GM23338 (cell line): Measurements from ENCODE around the gene C1orf141. TPM values are rescaled to one million over a fixed set of nuclear protein-coding genes. Genes with fewer than 3 reads are reported as not detected.

Experiments
- ATAC-seq: fragments of 200-7000 bp; cut with Tn5 transposase; 3 replicates; pipeline ENCODE4 v1.9.1; 2020
- DNase-seq: peaks from one replicate; pipeline ENCODE4 v3.0.0-alpha.2; 2015; ENCODE audit warnings: low spot score
- H2AFZ ChIP-seq: fragments of 200-600 bp; sonication (generic); 2 replicates; pipeline ENCODE4 v1.8.0; 2016; ENCODE audit warnings: antibody characterized with exemption, mild to moderate bottlenecking, moderate library complexity
- H3F3A ChIP-seq: fragments of 200-600 bp; sonication (generic); replicated peaks from 2 replicates; pipeline ENCODE4 v1.8.0; 2017; ENCODE audit warnings: antibody characterized with exemption, mixed run types, low read depth
- H3K27ac ChIP-seq: fragments of 200-600 bp; sonication (generic); 2 replicates; pipeline ENCODE4 v1.6.1; 2016; ENCODE audit warnings: low read depth
- H3K27me3 ChIP-seq: fragments of 200-600 bp; sonication (generic); 2 replicates; pipeline ENCODE4 v1.8.0; 2016; ENCODE audit warnings: mild to moderate bottlenecking, mixed run types, moderate library complexity; ENCODE audit not compliant: insufficient read depth
- H3K36me3 ChIP-seq: fragments of 200-600 bp; sonication (generic); 2 replicates; pipeline ENCODE4 v1.8.0; 2016; ENCODE audit warnings: mild to moderate bottlenecking; ENCODE audit not compliant: insufficient read depth
- H3K4me1 ChIP-seq: fragments of 200-600 bp; sonication (generic); 2 replicates; pipeline ENCODE4 v1.8.0; 2016; ENCODE audit warnings: mild to moderate bottlenecking, moderate library complexity; ENCODE audit not compliant: insufficient read depth
- H3K4me2 ChIP-seq: fragments of 200-600 bp; sonication (generic); 2 replicates; pipeline ENCODE4 v1.7.1; 2017; ENCODE audit warnings: mixed run types
- H3K4me3 ChIP-seq: fragments of 200-600 bp; sonication (generic); 2 replicates; pipeline ENCODE4 v1.6.1; 2016; ENCODE audit warnings: mixed run types
- H3K79me2 ChIP-seq: fragments of 200-600 bp; sonication (generic); replicated peaks from 2 replicates; pipeline ENCODE4 v1.8.0; 2017; ENCODE audit warnings: mild to moderate bottlenecking; ENCODE audit not compliant: insufficient read depth
- H3K9me2 ChIP-seq: fragments of 200-600 bp; sonication (generic); 2 replicates; pipeline ENCODE4 v1.8.0; 2017; ENCODE audit not compliant: insufficient read depth
- H4K20me1 ChIP-seq: fragments of 200-600 bp; sonication (generic); replicated peaks from 2 replicates; pipeline ENCODE4 v1.8.0; 2017; ENCODE audit warnings: mild to moderate bottlenecking; ENCODE audit not compliant: insufficient read depth
- H3K27ac Mint-ChIP-seq: 2 replicates; pipeline ENCODE4 v1.8.0; 2020; ENCODE audit warnings: inconsistent platforms, mild to moderate bottlenecking, moderate library complexity, mixed read lengths
- H3K27me3 Mint-ChIP-seq: 3 replicates; pipeline ENCODE4 v1.8.0; 2022; ENCODE audit warnings: low read depth, mild to moderate bottlenecking, moderate library complexity, mixed read lengths, inconsistent platforms; ENCODE audit not compliant: insufficient read depth, poor library complexity
- H3K36me3 Mint-ChIP-seq: 3 replicates; pipeline ENCODE4 v1.8.0; 2021; ENCODE audit warnings: low read depth, mild to moderate bottlenecking, inconsistent platforms, moderate library complexity, mixed read lengths
- H3K4me1 Mint-ChIP-seq: 3 replicates; pipeline ENCODE4 v1.8.0; 2020; ENCODE audit warnings: mild to moderate bottlenecking, inconsistent platforms, mixed read lengths
- H3K4me3 Mint-ChIP-seq: 3 replicates; pipeline ENCODE4 v1.8.0; 2021; ENCODE audit warnings: moderate library complexity, mild to moderate bottlenecking, inconsistent platforms, mixed read lengths
- H3K9me3 Mint-ChIP-seq: 3 replicates; pipeline ENCODE4 v1.8.0; 2020; ENCODE audit warnings: moderate library complexity, mild to moderate bottlenecking, inconsistent platforms, mixed read lengths
- CREB1 ChIP-seq: fragments of 250-450 bp; sonication (Bioruptor Pico); IDR thresholded peaks from 2 replicates; pipeline ENCODE4 v1.5.0; 2020; ENCODE audit warnings: low read depth, mild to moderate bottlenecking, moderate library complexity
- EZH2 ChIP-seq: fragments of 200-600 bp; sonication (generic); IDR thresholded peaks from one replicate; pipeline ENCODE4 v1.8.0; 2017; ENCODE audit warnings: antibody characterized with exemption, mild to moderate bottlenecking, low read depth; ENCODE audit not compliant: unreplicated experiment
- EZH2phosphoT487 ChIP-seq: fragments of 200-600 bp; sonication (generic); IDR thresholded peaks from one replicate; pipeline ENCODE4 v1.8.1; 2018; ENCODE audit warnings: antibody characterized with exemption; ENCODE audit not compliant: unreplicated experiment
- JUNB ChIP-seq: IDR thresholded peaks from one replicate; pipeline ENCODE4 v1.6.1; 2016; ENCODE audit warnings: antibody characterized with exemption; ENCODE audit not compliant: unreplicated experiment
- NANOG ChIP-seq: IDR thresholded peaks from 2 replicates; pipeline ENCODE4 v1.6.1; 2016; ENCODE audit warnings: antibody characterized with exemption, borderline replicate concordance
- POLR2AphosphoS5 ChIP-seq: IDR thresholded peaks from 2 replicates; pipeline ENCODE4 v1.6.1; 2016; ENCODE audit warnings: antibody characterized with exemption, low read depth
- STAT1 ChIP-seq: IDR thresholded peaks from one replicate; pipeline ENCODE4 v1.6.1; 2016; ENCODE audit warnings: antibody characterized with exemption; ENCODE audit not compliant: unreplicated experiment
- ZNF114 ChIP-seq: fragments of 250-450 bp; sonication (Bioruptor Pico); IDR thresholded peaks from 2 replicates; pipeline ENCODE4 v1.5.0; 2020; ENCODE audit warnings: mild to moderate bottlenecking, moderate library complexity
- ZNF331 ChIP-seq: fragments of 250-450 bp; sonication (Bioruptor Pico); IDR thresholded peaks from 2 replicates; pipeline ENCODE4 v1.5.0; 2020; ENCODE audit warnings: low read depth, mild to moderate bottlenecking, moderate library complexity
- polyA plus RNA-seq: library from polyadenylated mRNA; unstranded; fragments of >200 nt; fragmentation: Nextera tagmentation; extraction: Ambion mirVana; gene quantifications from 2 replicates; pipeline ENCODE4 v1.2.1, GENCODE V29; 2016
- total RNA-seq: library from RNA; depleted of rRNA; stranded (reverse); fragments of >200 nt; shearing (Covaris generic); gene quantifications from 2 replicates; pipeline ENCODE4 v1.2.3, GENCODE V29; 2014
- TF ChIP-seq, protein P1 (sequence below): IDR thresholded peaks from one replicate; pipeline ENCODE4 v1.6.1; 2018; ENCODE audit warnings: antibody characterized with exemption; ENCODE audit not compliant: unreplicated experiment
- TF ChIP-seq, protein P2 (sequence below): fragments of 250-450 bp; sonication (Bioruptor Pico); IDR thresholded peaks from 2 replicates; pipeline ENCODE4 v1.5.0; 2020; ENCODE audit warnings: mild to moderate bottlenecking, moderate library complexity
- TF ChIP-seq, protein P3 (sequence below), 2 experiments: fragments of 200-600 bp in 1 of 2; sonication (generic) in 1 of 2; conservative IDR thresholded peaks; 2 replicates each; pipeline versions ENCODE4 v1.5.1 to v1.6.1; 2016 to 2017; ENCODE audit warnings: antibody characterized with exemption in 2 of 2, low read depth in 2 of 2, mild to moderate bottlenecking in 2 of 2, moderate library complexity in 1 of 2
- TF ChIP-seq, protein P4 (sequence below): IDR thresholded peaks from 2 replicates; pipeline ENCODE4 v1.6.1; 2016; ENCODE audit warnings: antibody characterized with exemption

The C1orf141 gene
- total and polyA plus RNA-seq, 2 experiments from 2014 or later: not detected

DNA sequence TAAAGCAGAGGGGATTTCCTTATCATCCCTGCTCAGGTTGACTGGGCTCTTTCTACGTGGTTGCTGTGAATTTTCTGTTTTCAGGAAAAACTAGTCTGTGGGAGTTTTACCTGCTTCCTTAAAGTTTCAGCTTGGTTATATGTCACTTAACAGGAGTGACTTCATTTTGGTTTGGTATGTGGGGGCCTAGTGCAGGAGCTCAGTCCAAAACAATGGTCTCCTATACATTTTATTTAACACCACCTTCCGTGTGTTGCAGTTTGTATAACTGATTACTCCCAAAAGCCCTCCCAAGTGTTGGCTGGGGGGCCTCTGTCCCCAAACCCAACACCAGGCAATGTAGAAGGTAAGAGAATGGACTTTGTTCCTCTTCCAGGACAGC is 36.8 kb upstream of the C1orf141 start:
- H3K36me3 ChIP-seq: no peaks in the 10 kb centered on the region
- 0 out of 2 replicates have a peak, but pooled peaks cover 7% of the 10 kb centered on the region for H3K9me2 ChIP-seq
- no peak for TF ChIP-seq ZNF331 (CRISPR knock-in tag)
- TF ChIP-seq EZH2phosphoT487: no peak
- TF ChIP-seq EZH2: no peak
- TF ChIP-seq, protein P1, sequence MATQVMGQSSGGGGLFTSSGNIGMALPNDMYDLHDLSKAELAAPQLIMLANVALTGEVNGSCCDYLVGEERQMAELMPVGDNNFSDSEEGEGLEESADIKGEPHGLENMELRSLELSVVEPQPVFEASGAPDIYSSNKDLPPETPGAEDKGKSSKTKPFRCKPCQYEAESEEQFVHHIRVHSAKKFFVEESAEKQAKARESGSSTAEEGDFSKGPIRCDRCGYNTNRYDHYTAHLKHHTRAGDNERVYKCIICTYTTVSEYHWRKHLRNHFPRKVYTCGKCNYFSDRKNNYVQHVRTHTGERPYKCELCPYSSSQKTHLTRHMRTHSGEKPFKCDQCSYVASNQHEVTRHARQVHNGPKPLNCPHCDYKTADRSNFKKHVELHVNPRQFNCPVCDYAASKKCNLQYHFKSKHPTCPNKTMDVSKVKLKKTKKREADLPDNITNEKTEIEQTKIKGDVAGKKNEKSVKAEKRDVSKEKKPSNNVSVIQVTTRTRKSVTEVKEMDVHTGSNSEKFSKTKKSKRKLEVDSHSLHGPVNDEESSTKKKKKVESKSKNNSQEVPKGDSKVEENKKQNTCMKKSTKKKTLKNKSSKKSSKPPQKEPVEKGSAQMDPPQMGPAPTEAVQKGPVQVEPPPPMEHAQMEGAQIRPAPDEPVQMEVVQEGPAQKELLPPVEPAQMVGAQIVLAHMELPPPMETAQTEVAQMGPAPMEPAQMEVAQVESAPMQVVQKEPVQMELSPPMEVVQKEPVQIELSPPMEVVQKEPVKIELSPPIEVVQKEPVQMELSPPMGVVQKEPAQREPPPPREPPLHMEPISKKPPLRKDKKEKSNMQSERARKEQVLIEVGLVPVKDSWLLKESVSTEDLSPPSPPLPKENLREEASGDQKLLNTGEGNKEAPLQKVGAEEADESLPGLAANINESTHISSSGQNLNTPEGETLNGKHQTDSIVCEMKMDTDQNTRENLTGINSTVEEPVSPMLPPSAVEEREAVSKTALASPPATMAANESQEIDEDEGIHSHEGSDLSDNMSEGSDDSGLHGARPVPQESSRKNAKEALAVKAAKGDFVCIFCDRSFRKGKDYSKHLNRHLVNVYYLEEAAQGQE: no peak
- TF ChIP-seq, protein P2, sequence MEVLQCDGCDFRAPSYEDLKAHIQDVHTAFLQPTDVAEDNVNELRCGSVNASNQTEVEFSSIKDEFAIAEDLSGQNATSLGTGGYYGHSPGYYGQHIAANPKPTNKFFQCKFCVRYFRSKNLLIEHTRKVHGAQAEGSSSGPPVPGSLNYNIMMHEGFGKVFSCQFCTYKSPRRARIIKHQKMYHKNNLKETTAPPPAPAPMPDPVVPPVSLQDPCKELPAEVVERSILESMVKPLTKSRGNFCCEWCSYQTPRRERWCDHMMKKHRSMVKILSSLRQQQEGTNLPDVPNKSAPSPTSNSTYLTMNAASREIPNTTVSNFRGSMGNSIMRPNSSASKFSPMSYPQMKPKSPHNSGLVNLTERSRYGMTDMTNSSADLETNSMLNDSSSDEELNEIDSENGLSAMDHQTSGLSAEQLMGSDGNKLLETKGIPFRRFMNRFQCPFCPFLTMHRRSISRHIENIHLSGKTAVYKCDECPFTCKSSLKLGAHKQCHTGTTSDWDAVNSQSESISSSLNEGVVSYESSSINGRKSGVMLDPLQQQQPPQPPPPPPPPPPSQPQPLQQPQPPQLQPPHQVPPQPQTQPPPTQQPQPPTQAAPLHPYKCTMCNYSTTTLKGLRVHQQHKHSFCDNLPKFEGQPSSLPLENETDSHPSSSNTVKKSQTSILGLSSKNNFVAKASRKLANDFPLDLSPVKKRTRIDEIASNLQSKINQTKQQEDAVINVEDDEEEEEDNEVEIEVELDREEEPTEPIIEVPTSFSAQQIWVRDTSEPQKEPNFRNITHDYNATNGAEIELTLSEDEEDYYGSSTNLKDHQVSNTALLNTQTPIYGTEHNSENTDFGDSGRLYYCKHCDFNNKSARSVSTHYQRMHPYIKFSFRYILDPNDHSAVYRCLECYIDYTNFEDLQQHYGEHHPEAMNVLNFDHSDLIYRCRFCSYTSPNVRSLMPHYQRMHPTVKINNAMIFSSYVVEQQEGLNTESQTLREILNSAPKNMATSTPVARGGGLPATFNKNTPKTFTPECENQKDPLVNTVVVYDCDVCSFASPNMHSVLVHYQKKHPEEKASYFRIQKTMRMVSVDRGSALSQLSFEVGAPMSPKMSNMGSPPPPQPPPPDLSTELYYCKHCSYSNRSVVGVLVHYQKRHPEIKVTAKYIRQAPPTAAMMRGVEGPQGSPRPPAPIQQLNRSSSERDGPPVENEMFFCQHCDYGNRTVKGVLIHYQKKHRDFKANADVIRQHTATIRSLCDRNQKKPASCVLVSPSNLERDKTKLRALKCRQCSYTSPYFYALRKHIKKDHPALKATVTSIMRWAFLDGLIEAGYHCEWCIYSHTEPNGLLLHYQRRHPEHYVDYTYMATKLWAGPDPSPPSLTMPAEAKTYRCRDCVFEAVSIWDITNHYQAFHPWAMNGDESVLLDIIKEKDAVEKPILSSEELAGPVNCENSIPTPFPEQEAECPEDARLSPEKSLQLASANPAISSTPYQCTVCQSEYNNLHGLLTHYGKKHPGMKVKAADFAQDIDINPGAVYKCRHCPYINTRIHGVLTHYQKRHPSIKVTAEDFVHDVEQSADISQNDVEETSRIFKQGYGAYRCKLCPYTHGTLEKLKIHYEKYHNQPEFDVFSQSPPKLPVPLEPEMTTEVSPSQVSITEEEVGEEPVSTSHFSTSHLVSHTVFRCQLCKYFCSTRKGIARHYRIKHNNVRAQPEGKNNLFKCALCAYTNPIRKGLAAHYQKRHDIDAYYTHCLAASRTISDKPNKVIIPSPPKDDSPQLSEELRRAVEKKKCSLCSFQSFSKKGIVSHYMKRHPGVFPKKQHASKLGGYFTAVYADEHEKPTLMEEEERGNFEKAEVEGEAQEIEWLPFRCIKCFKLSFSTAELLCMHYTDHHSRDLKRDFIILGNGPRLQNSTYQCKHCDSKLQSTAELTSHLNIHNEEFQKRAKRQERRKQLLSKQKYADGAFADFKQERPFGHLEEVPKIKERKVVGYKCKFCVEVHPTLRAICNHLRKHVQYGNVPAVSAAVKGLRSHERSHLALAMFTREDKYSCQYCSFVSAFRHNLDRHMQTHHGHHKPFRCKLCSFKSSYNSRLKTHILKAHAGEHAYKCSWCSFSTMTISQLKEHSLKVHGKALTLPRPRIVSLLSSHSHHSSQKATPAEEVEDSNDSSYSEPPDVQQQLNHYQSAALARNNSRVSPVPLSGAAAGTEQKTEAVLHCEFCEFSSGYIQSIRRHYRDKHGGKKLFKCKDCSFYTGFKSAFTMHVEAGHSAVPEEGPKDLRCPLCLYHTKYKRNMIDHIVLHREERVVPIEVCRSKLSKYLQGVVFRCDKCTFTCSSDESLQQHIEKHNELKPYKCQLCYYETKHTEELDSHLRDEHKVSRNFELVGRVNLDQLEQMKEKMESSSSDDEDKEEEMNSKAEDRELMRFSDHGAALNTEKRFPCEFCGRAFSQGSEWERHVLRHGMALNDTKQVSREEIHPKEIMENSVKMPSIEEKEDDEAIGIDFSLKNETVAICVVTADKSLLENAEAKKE (CRISPR knock-in tag): no peak
- no peak for TF ChIP-seq CREB1 (CRISPR knock-in tag)
- TF ChIP-seq, protein P3, sequence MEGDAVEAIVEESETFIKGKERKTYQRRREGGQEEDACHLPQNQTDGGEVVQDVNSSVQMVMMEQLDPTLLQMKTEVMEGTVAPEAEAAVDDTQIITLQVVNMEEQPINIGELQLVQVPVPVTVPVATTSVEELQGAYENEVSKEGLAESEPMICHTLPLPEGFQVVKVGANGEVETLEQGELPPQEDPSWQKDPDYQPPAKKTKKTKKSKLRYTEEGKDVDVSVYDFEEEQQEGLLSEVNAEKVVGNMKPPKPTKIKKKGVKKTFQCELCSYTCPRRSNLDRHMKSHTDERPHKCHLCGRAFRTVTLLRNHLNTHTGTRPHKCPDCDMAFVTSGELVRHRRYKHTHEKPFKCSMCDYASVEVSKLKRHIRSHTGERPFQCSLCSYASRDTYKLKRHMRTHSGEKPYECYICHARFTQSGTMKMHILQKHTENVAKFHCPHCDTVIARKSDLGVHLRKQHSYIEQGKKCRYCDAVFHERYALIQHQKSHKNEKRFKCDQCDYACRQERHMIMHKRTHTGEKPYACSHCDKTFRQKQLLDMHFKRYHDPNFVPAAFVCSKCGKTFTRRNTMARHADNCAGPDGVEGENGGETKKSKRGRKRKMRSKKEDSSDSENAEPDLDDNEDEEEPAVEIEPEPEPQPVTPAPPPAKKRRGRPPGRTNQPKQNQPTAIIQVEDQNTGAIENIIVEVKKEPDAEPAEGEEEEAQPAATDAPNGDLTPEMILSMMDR (conservative IDR thresholded peaks at IDR 0.05; ENCODE audit: low read depth in 2 of 2): no peak
- no peak for TF ChIP-seq JUNB
- no peak for TF ChIP-seq STAT1
- no peak for TF ChIP-seq ZNF114
- no peak for TF ChIP-seq POLR2AphosphoS5
- no peak for TF ChIP-seq NANOG
- TF ChIP-seq, protein P4, sequence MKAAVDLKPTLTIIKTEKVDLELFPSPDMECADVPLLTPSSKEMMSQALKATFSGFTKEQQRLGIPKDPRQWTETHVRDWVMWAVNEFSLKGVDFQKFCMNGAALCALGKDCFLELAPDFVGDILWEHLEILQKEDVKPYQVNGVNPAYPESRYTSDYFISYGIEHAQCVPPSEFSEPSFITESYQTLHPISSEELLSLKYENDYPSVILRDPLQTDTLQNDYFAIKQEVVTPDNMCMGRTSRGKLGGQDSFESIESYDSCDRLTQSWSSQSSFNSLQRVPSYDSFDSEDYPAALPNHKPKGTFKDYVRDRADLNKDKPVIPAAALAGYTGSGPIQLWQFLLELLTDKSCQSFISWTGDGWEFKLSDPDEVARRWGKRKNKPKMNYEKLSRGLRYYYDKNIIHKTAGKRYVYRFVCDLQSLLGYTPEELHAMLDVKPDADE: no peak
- Mint-ChIP-seq H3K4me3 (no peak overlapping the region), H3K36me3 (no peaks in the 10 kb centered on the region), H3K9me3 (no peaks in the 10 kb centered on the region), H3K4me1 (no peaks in the 10 kb centered on the region), H3K27me3 (no peaks in the 10 kb centered on the region), H3K27ac (no peak overlapping the region)
- no peak overlapping the region for H2AFZ ChIP-seq
- H3K4me3 ChIP-seq: no peak overlapping the region
- ATAC-seq (no peak), DNase-seq (no peak)
- no peaks in the 10 kb centered on the region for H4K20me1 ChIP-seq
- H3K4me2 ChIP-seq: no peak overlapping the region
- H3K27ac ChIP-seq: no peak overlapping the region
- no peaks in the 10 kb centered on the region for H3K4me1 ChIP-seq
- H3F3A ChIP-seq: no peaks in the 10 kb centered on the region
- no peaks in the 10 kb centered on the region for H3K27me3 ChIP-seq
- no peaks in the 10 kb centered on the region for H3K79me2 ChIP-seq
